GM10248 (cell line): ENCODE data around the gene L1CAM.
A peak's percentile ranks its signal among the peaks of the same experiment; 100 is the strongest.

Source experiments
- CTCF ChIA-PET: fragments of 300-600 bp; sonication (Branson Sonifier 250); formaldehyde crosslinking; extraction: SDS; loops from one replicate; lab custom pipeline; 2021; ENCODE audit warnings: antibody characterized with exemption; lab: Yijun Ruan, JAX
- POLR2A ChIA-PET: fragments of 350-650 bp; sonication (Branson Sonifier 250); formaldehyde crosslinking; extraction: SDS; loops from one replicate; lab custom pipeline; 2020; ENCODE audit warnings: antibody characterized with exemption; lab: Yijun Ruan, JAX
- DNase-seq: peaks from one replicate; pipeline ENCODE4 v3.0.0; 2012; ENCODE audit errors: extremely low spot score
- TF ChIP-seq, protein P1 (sequence below): IDR thresholded peaks from 2 replicates; pipeline ENCODE4 v1.5.1; 2012; ENCODE audit warnings: mild to moderate bottlenecking, low read depth; ENCODE audit errors: extremely low read depth, missing control alignments, control extremely low read depth

Gene L1CAM

DNA sequence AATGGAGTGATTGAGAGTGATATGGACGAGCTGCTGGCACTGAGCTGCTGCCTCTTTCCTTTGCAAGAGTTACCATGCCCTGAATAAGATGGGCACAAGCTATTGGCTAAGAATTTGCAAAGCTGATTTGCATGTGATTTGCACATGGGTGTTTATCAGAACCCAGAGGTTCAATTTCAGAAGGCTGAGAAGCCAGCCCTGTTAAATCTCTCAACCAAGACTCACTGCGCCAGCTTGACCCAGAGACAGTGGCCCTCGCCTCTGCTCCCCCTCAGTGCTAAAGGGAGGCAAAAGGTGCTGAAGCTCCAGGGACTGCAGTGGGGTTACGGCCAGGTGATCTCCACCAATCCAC lies 39.4 kb upstream of the L1CAM start:
- TF ChIP-seq, protein P1, sequence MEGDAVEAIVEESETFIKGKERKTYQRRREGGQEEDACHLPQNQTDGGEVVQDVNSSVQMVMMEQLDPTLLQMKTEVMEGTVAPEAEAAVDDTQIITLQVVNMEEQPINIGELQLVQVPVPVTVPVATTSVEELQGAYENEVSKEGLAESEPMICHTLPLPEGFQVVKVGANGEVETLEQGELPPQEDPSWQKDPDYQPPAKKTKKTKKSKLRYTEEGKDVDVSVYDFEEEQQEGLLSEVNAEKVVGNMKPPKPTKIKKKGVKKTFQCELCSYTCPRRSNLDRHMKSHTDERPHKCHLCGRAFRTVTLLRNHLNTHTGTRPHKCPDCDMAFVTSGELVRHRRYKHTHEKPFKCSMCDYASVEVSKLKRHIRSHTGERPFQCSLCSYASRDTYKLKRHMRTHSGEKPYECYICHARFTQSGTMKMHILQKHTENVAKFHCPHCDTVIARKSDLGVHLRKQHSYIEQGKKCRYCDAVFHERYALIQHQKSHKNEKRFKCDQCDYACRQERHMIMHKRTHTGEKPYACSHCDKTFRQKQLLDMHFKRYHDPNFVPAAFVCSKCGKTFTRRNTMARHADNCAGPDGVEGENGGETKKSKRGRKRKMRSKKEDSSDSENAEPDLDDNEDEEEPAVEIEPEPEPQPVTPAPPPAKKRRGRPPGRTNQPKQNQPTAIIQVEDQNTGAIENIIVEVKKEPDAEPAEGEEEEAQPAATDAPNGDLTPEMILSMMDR: no peak
- ChIA-PET CTCF (interaction anchor here (0.6 to 14.1 kb wide), 10 partner anchors 9 to 448 kb away, joined by 3 to 187 read pairs (median 4); partner anchors contain the start of genes NAA10 and RENBP), POLR2A (interaction anchor here (0.8 kb wide), 1 partner anchor 22 kb away, joined by 3 read pairs; no protein-coding TSS in a partner anchor)
- DNase-seq: no peak

DNA sequence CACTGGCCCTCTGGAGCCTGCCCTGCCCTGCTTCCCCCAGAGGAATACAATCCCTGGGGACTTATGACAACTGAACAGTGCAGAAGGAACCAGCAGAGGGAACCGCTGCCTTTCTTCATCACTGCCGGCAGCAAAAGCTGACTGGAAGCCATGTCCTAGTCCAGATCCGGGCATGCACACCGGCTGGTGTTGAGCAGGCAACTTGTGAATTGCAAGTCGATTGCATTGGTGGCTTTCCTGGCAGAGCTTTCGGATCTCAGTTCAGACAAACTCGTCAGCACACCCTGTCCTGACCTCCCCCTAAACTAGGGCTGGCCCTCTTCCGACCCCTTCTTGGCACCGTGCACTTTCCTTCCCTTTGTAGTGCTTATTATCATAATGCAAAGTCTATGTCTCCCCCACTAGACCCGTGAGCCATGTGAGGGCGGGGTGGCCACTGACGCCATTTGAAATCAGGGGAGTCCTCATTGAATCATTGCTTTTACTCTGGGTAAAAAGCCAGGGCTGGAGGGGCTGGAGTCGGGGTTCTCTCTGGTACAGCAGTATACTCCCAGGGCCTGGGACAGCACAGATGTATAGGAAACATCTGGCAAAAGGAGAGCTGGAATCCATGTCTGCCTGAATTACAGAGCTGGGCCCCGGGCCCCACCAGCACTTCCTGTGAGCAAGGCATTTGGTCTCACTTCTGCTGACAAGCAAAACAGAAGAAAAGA lies 38.3 kb upstream of the L1CAM start:
- CTCF ChIA-PET: interaction anchor here (1.4 to 14.1 kb wide), 8 partner anchors 10 to 96 kb away, joined by 3 to 187 read pairs (median 8); partner anchors contain the start of genes NAA10 and RENBP
- POLR2A ChIA-PET: interaction anchor here (0.8 kb wide), 1 partner anchor 23 kb away, joined by 3 read pairs; no protein-coding TSS in a partner anchor
- TF ChIP-seq, protein P1: peak; percentile 25
- no peak for DNase-seq

DNA sequence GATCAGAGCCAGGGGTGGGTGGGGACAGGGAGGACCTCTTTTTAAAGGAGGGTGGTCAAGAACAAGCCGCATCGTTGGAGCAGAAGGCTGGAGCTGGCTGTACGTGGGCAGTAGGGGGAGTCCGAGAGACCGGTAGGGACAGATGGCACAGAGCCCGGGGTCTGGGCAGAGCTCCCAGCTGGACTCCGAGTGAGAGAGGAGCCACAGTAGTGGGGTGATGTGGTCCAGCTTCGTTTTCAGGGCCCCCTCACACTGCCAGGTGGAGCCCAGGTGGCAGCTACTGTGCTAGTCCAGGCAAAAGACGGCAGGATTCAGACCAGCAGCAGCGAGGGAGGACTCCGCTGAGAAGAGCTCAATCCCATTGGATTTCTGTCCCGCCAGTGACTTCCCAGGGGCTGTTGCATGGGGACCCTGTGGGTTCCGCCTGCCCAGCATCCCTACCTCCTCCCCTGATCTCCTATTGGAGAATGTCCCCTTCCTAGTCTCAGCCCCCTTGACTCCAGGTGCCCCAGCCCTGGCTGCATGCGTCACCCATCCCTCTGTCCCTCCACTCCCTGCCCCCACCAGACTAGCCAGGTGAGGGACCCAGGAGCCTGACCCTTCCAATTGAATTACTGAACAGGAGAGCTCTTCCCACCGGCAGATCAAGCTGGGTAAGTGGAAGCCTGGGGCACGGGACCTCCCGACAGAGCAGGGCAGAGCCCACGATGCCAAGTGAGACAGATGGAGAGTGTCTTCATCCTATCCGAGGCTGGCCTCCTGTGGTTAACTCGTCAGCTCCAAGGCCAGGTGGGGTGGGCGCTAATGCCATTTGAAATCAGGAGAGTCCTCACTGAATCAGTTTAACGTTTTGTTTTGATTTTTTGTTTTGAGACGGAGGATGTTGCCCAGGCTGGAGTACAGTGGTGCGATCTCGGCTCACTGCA lies 37.2 kb upstream of the L1CAM start:
- TF ChIP-seq, protein P1: peak; percentile 39
- CTCF ChIA-PET: interaction anchor here (0.7 to 14.1 kb wide), 10 partner anchors 10 to 104 kb away, joined by 3 to 187 read pairs (median 5); partner anchors contain the start of gene RENBP
- DNase-seq: no peak
- POLR2A ChIA-PET: no interaction called here

DNA sequence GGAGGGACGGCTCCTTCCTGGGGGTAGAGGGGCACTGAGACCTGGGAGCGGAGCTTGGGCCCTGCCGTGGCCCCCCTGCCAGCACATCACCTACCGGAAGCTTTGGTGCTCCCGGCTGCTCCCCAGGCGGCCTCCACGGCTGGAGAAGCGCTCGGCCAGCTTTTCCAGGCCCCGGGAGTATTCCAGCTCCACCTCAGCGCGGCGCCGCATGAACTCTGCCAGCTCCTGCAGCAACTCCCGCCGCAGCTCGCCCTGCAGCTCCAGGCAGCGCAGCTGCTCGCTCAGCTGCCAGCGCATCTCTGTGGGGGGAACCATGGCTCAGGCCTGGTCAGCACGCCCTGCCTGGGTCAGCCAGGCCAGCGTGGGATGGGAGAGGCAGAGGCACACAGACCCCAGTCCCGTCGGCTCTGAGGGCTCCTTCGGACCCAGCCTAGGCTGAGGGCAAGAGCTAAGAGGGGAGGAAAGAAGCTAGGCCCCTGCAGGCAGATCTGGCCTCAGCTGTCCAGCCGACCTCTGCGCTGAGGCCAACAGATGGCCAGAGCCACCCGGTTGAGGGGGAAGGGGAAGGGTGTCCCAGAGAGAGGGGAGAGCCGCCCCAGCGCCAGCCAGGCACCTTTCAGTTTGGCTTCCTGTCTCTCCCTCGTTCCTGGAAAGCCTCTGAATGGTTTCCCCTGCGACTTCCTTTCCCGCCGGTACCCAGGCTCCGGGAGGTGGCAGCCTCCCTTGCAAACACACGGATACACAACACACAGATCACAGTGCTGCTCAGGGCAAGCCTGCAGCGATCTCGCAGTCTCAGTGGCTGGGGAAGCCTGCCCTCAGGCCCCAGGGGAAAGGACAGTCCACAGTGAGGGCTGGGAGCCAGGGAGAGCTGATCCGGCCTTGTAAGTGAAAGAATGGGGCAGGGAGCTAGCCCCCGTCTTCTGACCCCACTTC lies 35.8 kb upstream of the L1CAM start:
- TF ChIP-seq, protein P1: no peak
- ChIA-PET CTCF (interaction anchor here (1.5 to 14.1 kb wide), 3 partner anchors 11 to 27 kb away, joined by 7 to 187 read pairs (median 26); partner anchors contain the start of gene RENBP), POLR2A (no interaction called here)
- DNase-seq: no peak

DNA sequence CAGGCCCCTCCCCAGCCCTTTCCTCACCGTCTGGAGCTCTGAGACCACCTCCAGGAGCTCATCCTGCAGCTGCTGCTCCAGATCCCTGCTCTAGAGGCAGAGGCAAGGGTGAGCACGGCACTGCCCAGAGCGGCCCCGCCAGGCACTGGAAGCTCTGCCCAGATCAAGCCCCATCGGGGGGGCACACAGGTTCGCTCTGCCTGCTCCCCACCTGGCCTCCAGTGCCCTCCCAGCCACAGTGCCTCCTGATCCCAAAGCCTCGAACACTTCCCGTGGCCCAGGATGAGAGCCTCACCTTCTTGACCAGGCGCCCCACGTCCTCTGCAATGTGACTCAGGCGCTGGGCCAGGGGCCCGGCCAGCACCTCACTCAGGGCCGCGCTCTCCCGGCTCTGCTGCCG lies 35.1 kb upstream of the L1CAM start:
- ChIA-PET POLR2A (no interaction called here), CTCF (interaction anchor here (3.8 to 14.1 kb wide), 2 partner anchors 11 to 28 kb away, joined by 26 to 187 read pairs; partner anchors contain the start of gene RENBP)
- DNase-seq: no peak
- TF ChIP-seq, protein P1: no peak
